Measurements from ENCODE around the gene ZNF652.

Gene ZNF652

DNA sequence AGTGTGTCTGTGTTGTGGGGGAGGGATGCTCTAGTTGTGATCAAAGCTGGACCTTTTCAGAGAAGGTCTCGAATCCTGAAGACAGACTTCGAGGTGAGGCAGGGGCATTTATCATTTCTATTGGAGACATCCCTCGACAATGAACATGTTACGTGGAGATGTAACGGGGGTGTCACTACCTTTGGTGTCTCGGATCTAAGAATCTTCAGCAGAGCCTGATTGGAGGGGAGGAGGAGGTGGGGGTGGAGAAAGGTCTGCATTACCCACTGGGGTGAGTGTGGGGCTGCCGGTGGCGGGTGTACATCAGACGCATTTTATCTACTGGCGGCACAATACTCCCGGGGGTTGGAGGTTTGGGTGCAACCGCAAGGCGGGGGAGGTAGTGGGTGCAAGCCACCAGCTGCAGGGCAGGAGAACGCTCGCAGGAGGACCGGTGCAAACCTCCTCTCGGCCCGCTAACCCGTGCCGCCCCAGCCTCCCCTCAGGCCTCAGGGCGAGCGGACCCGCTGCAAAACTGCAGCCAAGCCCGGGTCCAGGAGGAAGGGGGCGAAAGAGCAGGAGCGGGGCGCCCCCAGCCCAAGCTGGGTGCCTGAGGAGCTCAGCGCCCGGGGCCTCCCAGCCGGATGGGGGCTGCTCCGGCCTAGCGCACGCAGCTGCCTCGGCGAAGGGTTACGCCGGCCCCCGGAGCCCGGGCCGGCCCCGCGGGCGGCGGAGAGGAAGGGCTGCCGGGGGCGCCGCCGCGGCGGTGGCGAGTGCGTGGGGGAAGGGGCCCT, 735 bp downstream of the ZNF652 start:
- H3F3A ChIP-seq (ENCODE audit: insufficient read depth), result peaks cover 4% of the 10 kb centered on the region; the same call in 1 of the 2 replicates
- H3K4me3 ChIP-seq (ENCODE audit: insufficient read depth, low read length, poor library complexity, severe bottlenecking), result peak overlapping the region; percentile 82
- no peaks in the 10 kb centered on the region for H3K9me3 ChIP-seq (ENCODE audit: insufficient read depth, low read length)
- H2AFZ ChIP-seq (ENCODE audit: low read depth, low read length, severe bottlenecking), result no peak overlapping the region
- peaks cover 51% of the 10 kb centered on the region for H3K79me2 ChIP-seq (ENCODE audit: insufficient read depth, low read length)
- peak overlapping the region; percentile 89 for H3K27ac ChIP-seq (ENCODE audit: low read depth, low read length)
- H3K36me3 ChIP-seq (ENCODE audit: low read length), result no peaks in the 10 kb centered on the region
- no peaks in the 10 kb centered on the region for H3K27me3 ChIP-seq (ENCODE audit: low read length)
- H4K20me1 ChIP-seq (ENCODE audit: low read depth, low read length), result peaks cover 4% of the 10 kb centered on the region; the same call in 1 of the 2 replicates
- peak overlapping the region; percentile 76 for H3K4me2 ChIP-seq (ENCODE audit: low read depth, low read length, poor library complexity, severe bottlenecking)
- TF ChIP-seq CTCF (IDR thresholded peaks at IDR 0.05; ENCODE audit: insufficient read depth, low read length, poor library complexity, severe bottlenecking) (no peak), EZH2phosphoT487 (conservative IDR thresholded peaks at IDR 0.05; ENCODE audit: low read length) (no peak)
- no peaks in the 10 kb centered on the region for H3K9me2 ChIP-seq (replicated peaks; ENCODE audit: insufficient read depth, low read length)
- peak overlapping the region; percentile 92 for H3K9ac ChIP-seq (ENCODE audit: low read length)

DNA sequence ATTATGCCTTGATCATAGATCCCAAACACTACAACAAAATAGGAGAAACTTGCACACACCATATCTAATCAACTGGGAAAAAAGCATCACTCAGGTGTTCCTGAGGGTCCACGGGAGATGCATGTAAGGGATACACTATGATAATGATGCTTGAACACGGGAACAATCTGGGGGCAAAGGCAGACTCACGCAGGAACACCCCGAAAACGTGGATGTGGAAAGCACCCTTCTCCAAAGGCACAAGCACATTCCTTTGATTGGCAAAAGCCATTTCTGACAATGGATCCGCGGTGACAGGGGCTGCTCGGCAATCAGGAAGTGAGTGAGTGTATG, 1.3 kb downstream of the ZNF652 start:
- Histone ChIP-seq H3F3A (ENCODE audit: insufficient read depth) (peaks cover 4% of the 10 kb centered on the region; the same call in 1 of the 2 replicates), H2AFZ (ENCODE audit: low read depth, low read length, severe bottlenecking) (no peak overlapping the region), H3K36me3 (ENCODE audit: low read length) (no peaks in the 10 kb centered on the region), H3K4me3 (ENCODE audit: insufficient read depth, low read length, poor library complexity, severe bottlenecking) (peak overlapping the region; percentile 82), H4K20me1 (ENCODE audit: low read depth, low read length) (peaks cover 4% of the 10 kb centered on the region; the same call in 1 of the 2 replicates), H3K27me3 (ENCODE audit: low read length) (no peaks in the 10 kb centered on the region), H3K9me3 (ENCODE audit: insufficient read depth, low read length) (no peaks in the 10 kb centered on the region), H3K9ac (ENCODE audit: low read length) (peak overlapping the region; percentile 92), H3K9me2 (replicated peaks; ENCODE audit: insufficient read depth, low read length) (no peaks in the 10 kb centered on the region), H3K4me2 (ENCODE audit: low read depth, low read length, poor library complexity, severe bottlenecking) (peak overlapping the region; percentile 76), H3K79me2 (ENCODE audit: insufficient read depth, low read length) (peaks cover 57% of the 10 kb centered on the region), H3K27ac (ENCODE audit: low read depth, low read length) (peak overlapping the region; percentile 89)
- TF ChIP-seq EZH2phosphoT487 (conservative IDR thresholded peaks at IDR 0.05; ENCODE audit: low read length), result no peak
- no peak for TF ChIP-seq CTCF (IDR thresholded peaks at IDR 0.05; ENCODE audit: insufficient read depth, low read length, poor library complexity, severe bottlenecking)

- H2AFZ ChIP-seq (ENCODE audit: low read depth, low read length, severe bottlenecking), result no peak overlapping the region
- H3K36me3 ChIP-seq (ENCODE audit: low read length), result no peaks in the 10 kb centered on the region
- peaks cover 4% of the 10 kb centered on the region; the same call in 1 of the 2 replicates for H4K20me1 ChIP-seq (ENCODE audit: low read depth, low read length)
- H3K4me2 ChIP-seq (ENCODE audit: low read depth, low read length, poor library complexity, severe bottlenecking), result peak overlapping the region; percentile 76
- no peaks in the 10 kb centered on the region for H3K9me2 ChIP-seq (replicated peaks; ENCODE audit: insufficient read depth, low read length)
- H3F3A ChIP-seq (ENCODE audit: insufficient read depth), result peaks cover 4% of the 10 kb centered on the region; the same call in 1 of the 2 replicates
- peaks cover 61% of the 10 kb centered on the region for H3K79me2 ChIP-seq (ENCODE audit: insufficient read depth, low read length)
- no peak overlapping the region; the same call in 1 of the 2 replicates for H3K27ac ChIP-seq (ENCODE audit: low read depth, low read length)
- no peaks in the 10 kb centered on the region for H3K27me3 ChIP-seq (ENCODE audit: low read length)
- peak overlapping the region; percentile 82 for H3K4me3 ChIP-seq (ENCODE audit: insufficient read depth, low read length, poor library complexity, severe bottlenecking)
- H3K9ac ChIP-seq (ENCODE audit: low read length), result peak overlapping the region; percentile 92
- no peaks in the 10 kb centered on the region for H3K9me3 ChIP-seq (ENCODE audit: insufficient read depth, low read length)
- TF ChIP-seq CTCF (IDR thresholded peaks at IDR 0.05; ENCODE audit: insufficient read depth, low read length, poor library complexity, severe bottlenecking), result no peak
- TF ChIP-seq EZH2phosphoT487 (conservative IDR thresholded peaks at IDR 0.05; ENCODE audit: low read length), result no peak
These were observed 1.9 kb downstream of the ZNF652 start for GRCh38 chr17:49359990-49360795.
